Stimulated activated CD4-positive, alpha-beta T cell treated with anti-CD3 and anti-CD28 coated beads, Interleukin-4, amount 100 ng/mL, for 48 hours (primary cell): ENCODE data around the gene PSMD1.
"Not testable (repeated sequence)": the region's sequence is repeated elsewhere in the genome, so short reads cannot be mapped to it uniquely, and the experiment has no call there.

ENCODE experiments used
- DNase-seq, 2 donors: peaks; one replicate each; pipeline ENCODE4 v3.0.0-alpha.2; 2020; ENCODE audit warnings: low read depth in 2 of 2

PSMD1 gene

GRCh38 chr2:231056453-231057416 is at the start of gene PSMD1:
Gene PSMD1 (plus strand): TSS chr2:231056867. CDS start chr2:231057026, 159 bp downstream.
- peak; percentile 89 to 93 for DNase-seq

GRCh38 chr2:231007286-231008098 is 49.2 kb upstream of the PSMD1 start:
- no peak for DNase-seq

- no peak for DNase-seq
Measured at GRCh38 chr2:231008131-231008530, 48.5 kb upstream of the PSMD1 start.

GRCh38 chr2:231009236-231009919 is 47.3 kb upstream of the PSMD1 start:
- no peak for DNase-seq

GRCh38 chr2:231010201-231010730 is 46.4 kb upstream of the PSMD1 start:
- DNase-seq: no peak

- no peak for DNase-seq
Measured at GRCh38 chr2:231011526-231011925, 45.1 kb upstream of the PSMD1 start.

GRCh38 chr2:231012463-231012862 is 44.2 kb upstream of the PSMD1 start:
- DNase-seq: no peak

GRCh38 chr2:231013820-231014219 is 42.8 kb upstream of the PSMD1 start:
- no peak for DNase-seq

- DNase-seq: no peak
Measured at GRCh38 chr2:231015478-231015877, 41.2 kb upstream of the PSMD1 start.

- DNase-seq: no peak
Measured at GRCh38 chr2:231015926-231016325, 40.7 kb upstream of the PSMD1 start.

GRCh38 chr2:231016566-231017230 is 40.0 kb upstream of the PSMD1 start:
- no peak for DNase-seq

GRCh38 chr2:231017231-231017598 is 39.5 kb upstream of the PSMD1 start:
- no peak for DNase-seq

- DNase-seq: no peak
Measured at GRCh38 chr2:231018184-231018583, 38.5 kb upstream of the PSMD1 start.

- DNase-seq: not testable (repeated sequence)
Measured at GRCh38 chr2:231025059-231025458, 31.6 kb upstream of the PSMD1 start.

GRCh38 chr2:231028889-231029288 is 27.8 kb upstream of the PSMD1 start:
- no peak for DNase-seq

GRCh38 chr2:231029563-231029962 is 27.1 kb upstream of the PSMD1 start:
- no peak for DNase-seq

- DNase-seq: no peak
Measured at GRCh38 chr2:231030725-231031124, 25.9 kb upstream of the PSMD1 start.

GRCh38 chr2:231032575-231033140 is 24.0 kb upstream of the PSMD1 start:
- DNase-seq: no peak

GRCh38 chr2:231033147-231034132 is 23.2 kb upstream of the PSMD1 start:
- no peak for DNase-seq
